ENCODE results near the gene FAAH.

The FAAH gene

GRCh38 chr1:46411601-46412341 is 17.7 kb downstream of the FAAH start:
- no peak overlapping the region for H3K27ac ChIP-seq
- H3K27me3 ChIP-seq (ENCODE audit: insufficient read depth, low read depth, severe bottlenecking) = no peaks in the 10 kb centered on the region
- TF ChIP-seq CTCF (IDR thresholded peaks at IDR 0.05; ENCODE audit: low read depth, low read length) = peak; percentile 87

GRCh38 chr1:46412893-46413595 is 18.9 kb downstream of the FAAH start:
- Histone ChIP-seq H3K36me3 (no peaks in the 10 kb centered on the region; the same call in 1 of the 2 replicates), H3K9me3 (ENCODE audit: severe bottlenecking) (no peaks in the 10 kb centered on the region), H3K4me3 (ENCODE audit: low read depth, low read length) (no peak overlapping the region), H3K27ac (no peak overlapping the region), H3K27me3 (ENCODE audit: insufficient read depth, low read depth, severe bottlenecking) (no peaks in the 10 kb centered on the region)
- DNase-seq = no peak
- TF ChIP-seq CTCF (IDR thresholded peaks at IDR 0.05; ENCODE audit: low read depth, low read length) = no peak

More at GRCh38 chr1:46411601-46412341, 17.7 kb downstream of the FAAH start:
- DNase-seq = peak; percentile 53
- Histone ChIP-seq H3K36me3 (no peaks in the 10 kb centered on the region; the same call in 1 of the 2 replicates), H3K9me3 (ENCODE audit: severe bottlenecking) (no peaks in the 10 kb centered on the region), H3K4me3 (ENCODE audit: low read depth, low read length) (no peak overlapping the region)

- Histone ChIP-seq H3K36me3 (no peaks in the 10 kb centered on the region; the same call in 1 of the 2 replicates), H3K4me3 (ENCODE audit: low read depth, low read length) (no peak overlapping the region), H3K9me3 (ENCODE audit: severe bottlenecking) (no peaks in the 10 kb centered on the region), H3K27me3 (ENCODE audit: insufficient read depth, low read depth, severe bottlenecking) (no peaks in the 10 kb centered on the region), H3K27ac (no peak overlapping the region)
- TF ChIP-seq CTCF (IDR thresholded peaks at IDR 0.05; ENCODE audit: low read depth, low read length) = peak; percentile 63
- DNase-seq = peak; percentile 71
Measured at GRCh38 chr1:46413596-46413985, 19.5 kb downstream of the FAAH start.

GRCh38 chr1:46415514-46415913 is 21.4 kb downstream of the FAAH start:
- DNase-seq = no peak
- no peaks in the 10 kb centered on the region for H3K27me3 ChIP-seq (ENCODE audit: insufficient read depth, low read depth, severe bottlenecking)

GRCh38 chr1:46418976-46419375 is 24.9 kb downstream of the FAAH start:
- H3K27ac ChIP-seq = no peak overlapping the region
- H3K9me3 ChIP-seq (ENCODE audit: severe bottlenecking) = no peaks in the 10 kb centered on the region
- H3K36me3 ChIP-seq = no peaks in the 10 kb centered on the region; the same call in 1 of the 2 replicates
- H3K27me3 ChIP-seq (ENCODE audit: insufficient read depth, low read depth, severe bottlenecking) = no peaks in the 10 kb centered on the region
- no peak for TF ChIP-seq CTCF (IDR thresholded peaks at IDR 0.05; ENCODE audit: low read depth, low read length)
- no peak overlapping the region for H3K4me3 ChIP-seq (ENCODE audit: low read depth, low read length)
- DNase-seq = no peak

More at GRCh38 chr1:46415514-46415913, 21.4 kb downstream of the FAAH start:
- no peaks in the 10 kb centered on the region for H3K9me3 ChIP-seq (ENCODE audit: severe bottlenecking)
- H3K4me3 ChIP-seq (ENCODE audit: low read depth, low read length) = no peak overlapping the region
- peak overlapping the region; percentile 31 for H3K27ac ChIP-seq
- H3K36me3 ChIP-seq = no peaks in the 10 kb centered on the region; the same call in 1 of the 2 replicates
- TF ChIP-seq CTCF (IDR thresholded peaks at IDR 0.05; ENCODE audit: low read depth, low read length) = no peak
